ENCODE measurements around the gene TTC7B.

- TF ChIP-seq, protein P1, sequence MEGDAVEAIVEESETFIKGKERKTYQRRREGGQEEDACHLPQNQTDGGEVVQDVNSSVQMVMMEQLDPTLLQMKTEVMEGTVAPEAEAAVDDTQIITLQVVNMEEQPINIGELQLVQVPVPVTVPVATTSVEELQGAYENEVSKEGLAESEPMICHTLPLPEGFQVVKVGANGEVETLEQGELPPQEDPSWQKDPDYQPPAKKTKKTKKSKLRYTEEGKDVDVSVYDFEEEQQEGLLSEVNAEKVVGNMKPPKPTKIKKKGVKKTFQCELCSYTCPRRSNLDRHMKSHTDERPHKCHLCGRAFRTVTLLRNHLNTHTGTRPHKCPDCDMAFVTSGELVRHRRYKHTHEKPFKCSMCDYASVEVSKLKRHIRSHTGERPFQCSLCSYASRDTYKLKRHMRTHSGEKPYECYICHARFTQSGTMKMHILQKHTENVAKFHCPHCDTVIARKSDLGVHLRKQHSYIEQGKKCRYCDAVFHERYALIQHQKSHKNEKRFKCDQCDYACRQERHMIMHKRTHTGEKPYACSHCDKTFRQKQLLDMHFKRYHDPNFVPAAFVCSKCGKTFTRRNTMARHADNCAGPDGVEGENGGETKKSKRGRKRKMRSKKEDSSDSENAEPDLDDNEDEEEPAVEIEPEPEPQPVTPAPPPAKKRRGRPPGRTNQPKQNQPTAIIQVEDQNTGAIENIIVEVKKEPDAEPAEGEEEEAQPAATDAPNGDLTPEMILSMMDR (conservative IDR thresholded peaks at IDR 0.05): no peak
- TF ChIP-seq ZFX (IDR thresholded peaks at IDR 0.05): no peak
Measured at GRCh38 chr14:90587918-90588317, 228.3 kb downstream of the TTC7B start.

All from C4-2B (cell line).